ENCODE data around the gene TMEM140.
A peak's percentile ranks its signal among the peaks of the same experiment; 100 is the strongest.

DNA sequence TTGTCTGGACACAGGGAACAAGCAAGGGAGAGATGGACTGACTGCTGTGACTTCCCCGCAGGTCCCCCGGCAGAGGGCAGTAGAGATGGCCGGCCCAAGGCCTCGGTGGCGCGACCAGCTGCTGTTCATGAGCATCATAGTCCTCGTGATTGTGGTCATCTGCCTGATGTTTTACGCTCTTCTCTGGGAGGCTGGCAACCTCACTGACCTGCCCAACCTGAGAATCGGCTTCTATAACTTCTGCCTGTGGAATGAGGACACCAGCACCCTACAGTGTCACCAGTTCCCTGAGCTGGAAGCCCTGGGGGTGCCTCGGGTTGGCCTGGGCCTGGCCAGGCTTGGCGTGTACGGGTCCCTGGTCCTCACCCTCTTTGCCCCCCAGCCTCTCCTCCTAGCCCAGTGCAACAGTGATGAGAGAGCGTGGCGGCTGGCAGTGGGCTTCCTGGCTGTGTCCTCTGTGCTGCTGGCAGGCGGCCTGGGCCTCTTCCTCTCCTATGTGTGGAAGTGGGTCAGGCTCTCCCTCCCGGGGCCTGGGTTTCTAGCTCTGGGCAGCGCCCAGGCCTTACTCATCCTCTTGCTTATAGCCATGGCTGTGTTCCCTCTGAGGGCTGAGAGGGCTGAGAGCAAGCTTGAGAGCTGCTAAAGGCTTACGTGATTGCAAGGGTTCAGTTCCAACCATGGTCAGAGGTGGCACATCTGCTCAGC, 16.6 kb downstream of the TMEM140 start:
- TF ChIP-seq POLR2A (IDR thresholded peaks at IDR 0.05), result no peak
- TF ChIP-seq, protein P1, sequence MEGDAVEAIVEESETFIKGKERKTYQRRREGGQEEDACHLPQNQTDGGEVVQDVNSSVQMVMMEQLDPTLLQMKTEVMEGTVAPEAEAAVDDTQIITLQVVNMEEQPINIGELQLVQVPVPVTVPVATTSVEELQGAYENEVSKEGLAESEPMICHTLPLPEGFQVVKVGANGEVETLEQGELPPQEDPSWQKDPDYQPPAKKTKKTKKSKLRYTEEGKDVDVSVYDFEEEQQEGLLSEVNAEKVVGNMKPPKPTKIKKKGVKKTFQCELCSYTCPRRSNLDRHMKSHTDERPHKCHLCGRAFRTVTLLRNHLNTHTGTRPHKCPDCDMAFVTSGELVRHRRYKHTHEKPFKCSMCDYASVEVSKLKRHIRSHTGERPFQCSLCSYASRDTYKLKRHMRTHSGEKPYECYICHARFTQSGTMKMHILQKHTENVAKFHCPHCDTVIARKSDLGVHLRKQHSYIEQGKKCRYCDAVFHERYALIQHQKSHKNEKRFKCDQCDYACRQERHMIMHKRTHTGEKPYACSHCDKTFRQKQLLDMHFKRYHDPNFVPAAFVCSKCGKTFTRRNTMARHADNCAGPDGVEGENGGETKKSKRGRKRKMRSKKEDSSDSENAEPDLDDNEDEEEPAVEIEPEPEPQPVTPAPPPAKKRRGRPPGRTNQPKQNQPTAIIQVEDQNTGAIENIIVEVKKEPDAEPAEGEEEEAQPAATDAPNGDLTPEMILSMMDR (IDR thresholded peaks at IDR 0.05), result peak in 1 of 12 donors; percentile 9
